Measurements from ENCODE around the gene INTS11.

The INTS11 gene

GRCh38 chr1:1262758-1263157, 61.7 kb downstream of the INTS11 start:
- DNase-seq (ENCODE audit: low read depth): no peak

GRCh38 chr1:1262071-1262470, 62.4 kb downstream of the INTS11 start:
- no peak for DNase-seq (ENCODE audit: low read depth)
